Kidney capillary endothelial cell (primary cell): ENCODE data around the gene PCGF6.
"Not testable (repeated sequence)": the region's sequence is repeated elsewhere in the genome, so short reads cannot be mapped to it uniquely, and the experiment has no call there.

ENCODE experiments used
- DNase-seq: peaks from one replicate; pipeline ENCODE4 v3.0.0-alpha.2; 2018; ENCODE audit warnings: low spot score

The PCGF6 gene

DNA sequence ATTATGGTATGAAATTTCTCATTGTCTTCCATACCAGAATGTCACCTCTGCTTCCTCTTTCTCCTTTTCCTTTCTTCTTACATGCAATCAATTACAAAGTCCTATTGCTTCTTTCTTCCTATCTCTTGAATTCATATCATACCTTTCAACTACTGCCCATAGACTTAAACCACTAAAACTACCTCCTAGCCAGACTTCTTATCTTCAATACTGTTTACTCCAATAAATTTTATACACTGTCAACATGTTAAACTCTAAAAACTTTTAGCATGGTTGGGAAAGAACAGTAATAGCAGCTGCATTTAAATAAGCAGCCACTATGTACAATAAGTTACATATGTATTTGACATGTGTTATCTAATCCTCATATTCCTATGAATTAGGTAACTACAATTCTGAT is 34.9 kb downstream of the PCGF6 start:
- DNase-seq: no peak

- DNase-seq: no peak
These were observed 40.7 kb downstream of the PCGF6 start for GRCh38 chr10:103310197-103310596.

DNA sequence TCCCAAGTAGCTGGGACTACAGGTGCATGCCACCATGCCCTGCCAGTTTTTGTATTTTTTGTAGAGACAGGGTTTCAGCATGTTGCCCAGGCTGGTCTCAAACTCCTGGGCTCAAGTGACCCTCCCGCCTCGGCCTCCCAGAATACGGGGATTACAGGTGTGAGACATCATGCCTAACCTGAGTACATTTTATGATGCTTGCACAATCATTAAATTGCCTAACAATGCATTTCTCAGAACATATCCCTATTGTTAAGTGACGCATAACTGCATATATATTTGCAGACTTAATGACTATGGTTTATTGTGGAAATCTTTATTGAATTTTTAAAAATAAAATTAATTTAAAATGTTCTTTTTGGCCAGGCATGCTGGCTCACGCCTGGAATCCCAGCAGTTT is 43.3 kb downstream of the PCGF6 start:
- DNase-seq: no peak

- no peak for DNase-seq
These were observed 55.4 kb downstream of the PCGF6 start for GRCh38 chr10:103295374-103296015.

DNA sequence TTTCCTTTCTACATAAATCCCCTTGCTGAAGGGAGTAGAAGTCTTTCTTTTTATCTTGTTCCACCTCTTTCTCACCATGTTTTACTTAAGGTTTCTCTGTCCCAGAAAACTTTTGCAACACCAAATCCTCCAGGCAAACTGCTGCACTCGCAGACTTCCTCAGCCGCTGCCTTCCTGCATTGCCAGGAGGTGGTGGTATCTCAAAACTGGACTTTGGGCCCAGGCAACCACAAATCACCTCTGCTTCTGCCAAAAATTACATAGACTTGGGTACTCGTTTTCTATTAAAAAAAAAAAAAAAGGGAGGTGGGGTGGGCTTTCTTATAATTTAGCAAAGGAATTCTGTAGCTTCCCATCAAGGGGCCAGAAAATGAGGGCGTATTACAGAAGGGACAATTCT is 59.4 kb downstream of the PCGF6 start:
- DNase-seq: no peak

DNA sequence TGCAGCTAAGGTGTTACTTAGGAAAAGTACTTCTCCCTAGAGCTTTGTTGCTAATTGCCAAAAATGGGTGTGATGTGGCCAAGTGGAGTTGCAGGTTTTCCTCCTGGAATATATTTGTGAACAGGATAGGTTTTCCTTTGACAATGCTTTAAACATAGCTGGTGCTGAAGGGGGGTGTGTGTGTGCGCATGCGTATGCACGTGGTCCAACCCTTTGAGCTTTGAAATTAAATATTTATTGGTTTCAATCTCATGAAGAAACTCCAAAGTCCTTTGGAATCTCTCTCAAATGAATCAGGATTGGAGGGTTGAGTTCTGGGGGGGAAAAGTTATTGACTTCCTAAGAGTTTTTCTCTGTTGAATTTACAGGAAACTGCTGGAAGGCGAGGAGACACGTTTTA is 62.9 kb downstream of the PCGF6 start:
- no peak for DNase-seq

DNA sequence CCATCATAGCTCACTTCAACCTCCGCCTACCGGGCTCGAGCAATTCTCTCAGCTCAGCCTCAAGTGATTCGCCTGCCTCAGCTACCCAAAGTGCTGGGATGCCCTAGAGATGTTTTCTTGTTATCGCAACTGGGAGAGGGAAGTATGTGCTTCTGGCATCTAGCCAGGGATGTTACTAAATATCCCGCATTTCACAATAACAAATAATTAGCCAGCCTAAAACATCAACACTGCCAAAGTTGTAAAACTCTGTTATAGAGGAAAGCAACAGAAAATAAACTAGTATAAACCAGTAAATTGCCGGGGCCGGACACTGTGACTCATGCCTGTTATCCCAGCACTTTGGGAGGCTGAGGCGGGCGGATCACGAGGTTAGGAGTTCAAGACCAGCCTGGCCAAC is 66.8 kb downstream of the PCGF6 start:
- no peak for DNase-seq

GRCh38 chr10:103282961-103283360 is 68.0 kb downstream of the PCGF6 start:
- DNase-seq: no peak

- no peak for DNase-seq
These were observed 69.2 kb downstream of the PCGF6 start for GRCh38 chr10:103281753-103282152.

GRCh38 chr10:103280506-103280905 is 70.4 kb downstream of the PCGF6 start:
- no peak for DNase-seq

GRCh38 chr10:103280031-103280430 is 70.9 kb downstream of the PCGF6 start:
- no peak for DNase-seq

- peak; percentile 36 for DNase-seq
These were observed 72.1 kb downstream of the PCGF6 start for GRCh38 chr10:103278862-103279298.

GRCh38 chr10:103278537-103278823 is 72.5 kb downstream of the PCGF6 start:
- DNase-seq: no peak

- no peak for DNase-seq
These were observed 73.0 kb downstream of the PCGF6 start for GRCh38 chr10:103277713-103278536.

DNA sequence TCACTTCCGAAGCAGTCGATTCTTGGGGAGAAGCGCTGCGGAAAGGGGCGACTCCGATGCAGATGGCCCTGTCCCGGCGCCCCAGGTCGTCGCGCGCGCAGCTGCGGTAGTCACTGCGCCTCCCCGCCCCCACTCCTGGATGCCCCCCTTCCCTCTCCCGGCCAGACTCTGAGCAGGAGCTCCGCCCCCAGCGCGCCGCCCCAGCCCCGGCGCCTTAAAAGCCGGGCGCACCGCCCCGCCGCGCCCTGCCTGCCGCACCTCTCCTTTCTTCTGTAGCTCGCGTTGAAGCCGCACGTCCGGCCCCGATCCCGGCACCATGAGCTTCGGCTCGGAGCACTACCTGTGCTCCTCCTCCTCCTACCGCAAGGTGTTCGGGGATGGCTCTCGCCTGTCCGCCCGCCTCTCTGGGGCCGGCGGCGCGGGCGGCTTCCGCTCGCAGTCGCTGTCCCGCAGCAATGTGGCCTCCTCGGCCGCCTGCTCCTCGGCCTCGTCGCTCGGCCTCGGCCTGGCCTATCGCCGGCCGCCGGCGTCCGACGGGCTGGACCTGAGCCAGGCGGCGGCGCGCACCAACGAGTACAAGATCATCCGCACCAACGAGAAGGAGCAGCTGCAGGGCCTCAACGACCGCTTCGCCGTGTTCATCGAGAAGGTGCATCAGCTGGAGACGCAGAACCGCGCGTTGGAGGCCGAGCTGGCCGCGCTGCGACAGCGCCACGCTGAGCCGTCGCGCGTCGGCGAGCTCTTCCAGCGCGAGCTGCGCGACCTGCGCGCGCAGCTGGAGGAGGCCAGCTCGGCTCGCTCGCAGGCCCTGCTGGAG is 73.8 kb downstream of the PCGF6 start, which contains the start of gene INA:
Gene INA, plus strand, starts transcription at position 243 of the 817 bp plus-strand sequence. Its CDS starts 74 bp downstream, at position 317.
- peak; percentile 57 for DNase-seq

DNA sequence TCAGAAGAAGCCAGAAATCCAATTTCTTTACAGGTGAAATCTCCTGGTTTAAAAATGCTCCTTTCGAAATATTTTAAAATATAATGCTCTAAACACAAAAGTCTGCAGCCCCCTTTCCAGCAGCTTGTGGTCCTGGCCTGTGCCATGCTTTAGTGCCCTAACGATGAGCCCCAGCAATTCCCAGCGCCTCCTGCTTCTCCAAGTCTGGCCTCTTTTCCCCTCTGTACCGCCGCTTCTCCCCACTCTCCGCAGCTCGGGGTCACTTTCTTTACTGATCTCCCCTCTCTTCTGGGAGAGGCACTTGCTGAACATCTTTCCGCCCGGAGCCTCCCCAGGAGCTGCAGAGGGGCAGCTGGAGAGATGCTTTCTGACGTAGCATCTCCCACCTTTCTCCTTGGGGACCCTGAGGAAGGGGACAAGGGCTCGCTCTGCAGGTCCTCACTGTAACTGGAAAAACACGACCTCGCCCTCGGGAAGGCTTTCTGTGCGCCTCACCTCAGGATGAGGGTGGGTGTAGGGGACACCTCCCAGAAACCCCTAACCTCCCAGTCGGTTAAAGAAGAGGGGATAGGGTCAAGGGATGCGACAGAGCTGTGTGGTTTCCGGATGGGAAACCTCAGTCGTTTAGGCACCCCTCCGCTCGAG is 74.6 kb downstream of the PCGF6 start:
- no peak for DNase-seq

DNA sequence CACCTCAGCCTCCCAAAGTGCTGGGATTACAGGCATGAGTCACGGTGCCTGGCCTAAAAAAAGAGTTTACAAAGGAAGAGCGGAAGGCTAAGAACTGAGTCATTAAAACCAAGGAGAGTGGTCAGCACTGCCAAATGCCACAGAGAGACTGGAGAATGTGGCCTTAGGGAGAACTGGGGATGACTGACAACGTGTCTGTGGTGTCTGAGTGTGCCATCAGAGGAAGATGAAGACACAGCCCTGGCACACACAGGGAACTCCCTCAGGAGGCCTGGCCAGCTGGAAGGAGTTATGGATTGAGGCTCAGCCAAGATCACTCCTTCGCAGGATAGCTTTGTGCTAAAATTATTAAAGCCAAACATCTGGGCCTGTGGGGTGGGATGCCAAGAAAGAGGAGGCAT is 77.9 kb downstream of the PCGF6 start:
- DNase-seq: peak; percentile 60

GRCh38 chr10:103265717-103266329 is 85.1 kb downstream of the PCGF6 start:
- peak; percentile 62 for DNase-seq

GRCh38 chr10:103262229-103262628 is 88.7 kb downstream of the PCGF6 start:
- no peak for DNase-seq

- DNase-seq: no peak
These were observed 91.0 kb downstream of the PCGF6 start for GRCh38 chr10:103259989-103260388.

DNA sequence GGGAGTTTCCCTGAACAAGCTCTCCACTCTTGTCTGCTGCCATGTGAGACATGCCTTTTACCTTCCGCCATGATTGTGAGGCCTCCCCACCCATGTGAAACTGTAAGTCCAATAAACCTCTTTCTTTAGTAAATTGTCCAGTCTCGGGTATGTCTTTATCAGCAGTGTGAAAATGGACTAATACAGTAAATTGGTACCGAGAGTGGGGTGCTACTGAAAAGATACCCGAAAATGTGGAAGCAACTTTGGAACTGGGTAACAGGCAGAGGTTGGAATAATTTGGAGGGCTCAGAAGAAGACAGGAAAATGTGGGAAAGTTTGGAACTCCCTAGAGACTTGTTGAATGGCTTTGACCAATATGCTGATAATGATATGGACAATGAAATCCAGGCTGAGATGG is 92.0 kb downstream of the PCGF6 start:
- DNase-seq: not testable (repeated sequence)

DNA sequence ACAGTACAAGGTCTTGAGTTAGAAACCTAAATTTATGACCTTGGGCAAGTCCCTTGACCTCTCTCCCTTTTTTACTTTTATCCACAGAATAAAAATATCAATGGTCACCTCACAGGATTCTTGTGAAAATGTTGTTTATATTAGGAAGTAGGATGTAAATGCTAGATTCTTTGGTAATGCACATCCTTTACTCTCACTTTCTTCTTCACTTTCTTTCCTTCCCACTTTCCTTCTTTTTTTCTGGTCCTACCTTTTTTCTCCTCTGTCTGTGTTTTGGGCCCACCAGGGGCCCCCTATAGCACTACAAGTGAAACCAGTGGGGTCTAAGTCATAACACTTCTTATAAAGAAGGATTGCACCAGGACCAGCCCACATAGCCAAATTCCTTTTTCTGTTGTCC is 93.1 kb downstream of the PCGF6 start:
- no peak for DNase-seq
